LNCAP (cell line): ENCODE results near the gene EXOC1.

ENCODE experiments used
- CTCF ChIP-seq: fragments of 450-650 bp; IDR thresholded peaks from 2 replicates; pipeline ENCODE4 v1.5.1; 2017; ENCODE audit warnings: mild to moderate bottlenecking

Gene EXOC1

GRCh38 chr4:55912249-55912648 is 58.8 kb downstream of the EXOC1 start:
- TF ChIP-seq CTCF = no peak

- no peak for TF ChIP-seq CTCF
Observed at GRCh38 chr4:55920571-55920970, 67.1 kb downstream of the EXOC1 start.

DNA sequence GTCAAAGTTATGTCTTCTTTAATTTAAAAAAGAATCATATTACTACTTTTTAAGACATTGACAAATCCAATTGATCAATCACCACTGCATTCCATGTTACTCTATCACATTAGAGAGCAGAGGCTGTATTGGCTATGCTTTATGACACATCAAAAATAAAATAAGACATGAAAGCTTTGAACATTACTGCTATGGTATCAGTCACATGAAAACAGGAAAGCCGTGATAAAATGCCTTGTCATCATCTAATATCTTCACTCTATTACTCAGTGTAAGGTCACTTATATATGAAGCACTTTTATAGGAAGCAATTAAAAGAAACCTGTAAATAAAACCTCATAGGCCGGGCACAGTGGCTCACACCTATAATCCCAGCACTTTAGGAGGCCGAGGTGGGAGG is 67.6 kb downstream of the EXOC1 start:
- no peak for TF ChIP-seq CTCF

- no peak for TF ChIP-seq CTCF
Observed at GRCh38 chr4:55925241-55925640, 71.8 kb downstream of the EXOC1 start.

GRCh38 chr4:55926610-55927009 is 73.2 kb downstream of the EXOC1 start:
- TF ChIP-seq CTCF = no peak

DNA sequence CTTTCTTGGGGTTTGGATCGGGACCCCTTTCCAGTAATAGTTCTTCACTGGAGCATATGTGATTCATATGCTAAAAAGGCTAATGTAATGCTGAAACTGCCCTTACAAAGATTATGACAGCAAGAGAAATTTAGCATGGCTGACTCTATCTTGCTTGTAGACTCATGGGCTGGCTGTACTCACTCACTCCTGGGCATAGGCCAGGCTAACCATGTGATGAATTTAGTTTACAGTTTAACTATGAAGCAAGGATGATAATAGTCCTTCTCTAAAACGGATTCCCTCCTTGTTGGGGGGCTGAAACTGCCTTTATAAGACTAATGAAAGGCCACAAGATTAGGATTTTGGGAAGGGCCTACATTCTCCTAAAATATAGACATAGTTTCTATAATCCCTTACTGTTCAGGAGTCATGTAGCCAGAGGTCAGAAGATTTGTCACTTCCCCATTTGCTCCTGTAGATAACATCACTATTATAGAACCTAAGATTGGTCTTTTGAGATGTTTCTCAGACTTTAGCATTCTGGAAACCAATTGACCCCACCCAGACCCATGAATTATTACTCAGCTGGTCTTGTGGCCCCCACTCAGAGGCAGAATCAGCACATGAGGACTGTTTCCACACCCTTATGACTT is 74.5 kb downstream of the EXOC1 start:
- no peak for TF ChIP-seq CTCF

- no peak for TF ChIP-seq CTCF
Observed at GRCh38 chr4:55928846-55929245, 75.4 kb downstream of the EXOC1 start.

GRCh38 chr4:55931043-55931442 is 77.6 kb downstream of the EXOC1 start:
- no peak for TF ChIP-seq CTCF
